Tibial artery (tissue), 4 donors: ENCODE data around the gene TBCEL.

Experiments
- DNase-seq, 2 donors: peaks; one replicate each; pipeline ENCODE4 v3.0.0-alpha.2; 2019
- H3K27ac ChIP-seq, 2 donors: fragments of 200-600 bp; sonication (generic) in 1 of 2; 1 replicate in 1 of 2; 2 replicates in 1 of 2; pipeline ENCODE4 v1.5.1; 2018 to 2019; ENCODE audit warnings: mild to moderate bottlenecking in 1 of 2
- H3K27me3 ChIP-seq, 2 donors: fragments of 200-600 bp; sonication (generic) in 1 of 2; one replicate each; pipeline versions ENCODE4 v1.5.1 to v1.6.0; 2016 to 2019
- H3K36me3 ChIP-seq, 3 donors: fragments of 200-600 bp; sonication (generic) in 2 of 3; one replicate each; pipeline ENCODE4 v1.5.1; 2016 to 2019; ENCODE audit warnings: mild to moderate bottlenecking in 2 of 3
- H3K4me1 ChIP-seq, 4 donors: fragments of 200-600 bp; sonication (generic) in 2 of 4; 1 replicate in 3 of 4; 2 replicates in 1 of 4; pipeline ENCODE4 v1.5.1; 2016 to 2019
- H3K4me3 ChIP-seq, 2 donors: fragments of 200-600 bp; sonication (generic) in 1 of 2; 1 replicate in 1 of 2; 2 replicates in 1 of 2; pipeline ENCODE4 v1.5.1; 2018 to 2019; ENCODE audit warnings: mild to moderate bottlenecking in 2 of 2
- H3K9me3 ChIP-seq, 3 donors: fragments of 200-600 bp; sonication (generic) in 1 of 3; one replicate each; pipeline ENCODE4 v1.5.1; 2016 to 2019
- CTCF ChIP-seq, 2 experiments: fragments of 200-600 bp in 1 of 2; fragments of 450-650 bp in 1 of 2; IDR thresholded peaks; one replicate each; pipeline ENCODE4 v1.5.1; 2017 to 2019; ENCODE audit warnings: antibody characterized with exemption in 2 of 2, mild to moderate bottlenecking in 1 of 2, moderate library complexity in 1 of 2
- intact Hi-C: fragments of 100-400 bp; cut with DNase I; formaldehyde crosslinking; loops from one replicate; pipeline ENCODE4 v1.15.0; 2023; ENCODE audit warnings: low total_unique reads

Gene TBCEL

GRCh38 chr11:121100943-121101342 lies 77.0 kb downstream of the TBCEL start, which contains the start of gene TECTA:
Gene TECTA, plus strand, starts transcription at chr11:121101243. Its CDS starts 1,423 bp downstream, at chr11:121102666.
- DNase-seq: no peak
- no peaks in the 10 kb centered on the region for H3K36me3 ChIP-seq
- no peak for TF ChIP-seq CTCF (IDR thresholded peaks at IDR 0.05)
- H3K4me1 ChIP-seq: peaks cover 0 to 8% (median 0%) of the 10 kb centered on the region in 4 donors
- no peak within 1 kb of the TSS for H3K4me3 ChIP-seq
- H3K9me3 ChIP-seq: no peaks in the 10 kb centered on the region
- intact Hi-C loops: no loop called here
- no peaks in the 10 kb centered on the region for H3K27me3 ChIP-seq
- no peak within 1 kb of the TSS for H3K27ac ChIP-seq

GRCh38 chr11:121104312-121104762 lies 80.4 kb downstream of the TBCEL start:
- peak in 1 of 2 donors; percentile 64 for DNase-seq
- no peak overlapping the region for H3K27ac ChIP-seq

GRCh38 chr11:121105063-121105480 lies 81.2 kb downstream of the TBCEL start:
- no peaks in the 10 kb centered on the region for H3K9me3 ChIP-seq
- H3K36me3 ChIP-seq: no peaks in the 10 kb centered on the region
- no peaks in the 10 kb centered on the region for H3K27me3 ChIP-seq
- H3K4me3 ChIP-seq: no peak overlapping the region
- intact Hi-C loops: no loop called here
- H3K27ac ChIP-seq: no peak overlapping the region
- DNase-seq: peak; percentile 59 to 66
- H3K4me1 ChIP-seq: peaks cover 0 to under 1% (median 0%) of the 10 kb centered on the region in 4 donors
- no peak for TF ChIP-seq CTCF (IDR thresholded peaks at IDR 0.05)

More at GRCh38 chr11:121104312-121104762, 80.4 kb downstream of the TBCEL start:
- no peaks in the 10 kb centered on the region for H3K27me3 ChIP-seq
- intact Hi-C loops: no loop called here
- H3K36me3 ChIP-seq: no peaks in the 10 kb centered on the region
- H3K9me3 ChIP-seq: no peaks in the 10 kb centered on the region
- TF ChIP-seq CTCF (IDR thresholded peaks at IDR 0.05): no peak
- H3K4me1 ChIP-seq: peaks cover 0 to 8% (median 0%) of the 10 kb centered on the region in 4 donors
- no peak overlapping the region for H3K4me3 ChIP-seq

GRCh38 chr11:121105481-121106195 lies 81.7 kb downstream of the TBCEL start:
- no peaks in the 10 kb centered on the region for H3K27me3 ChIP-seq
- no peak for TF ChIP-seq CTCF (IDR thresholded peaks at IDR 0.05)
- intact Hi-C loops: no loop called here
- no peaks in the 10 kb centered on the region for H3K9me3 ChIP-seq
- no peak for DNase-seq
- H3K4me1 ChIP-seq: no peaks in the 10 kb centered on the region
- H3K27ac ChIP-seq: no peak overlapping the region
- no peaks in the 10 kb centered on the region for H3K36me3 ChIP-seq
- H3K4me3 ChIP-seq: no peak overlapping the region

- Histone ChIP-seq H3K4me3 (no peak overlapping the region), H3K27me3 (no peaks in the 10 kb centered on the region), H3K4me1 (no peaks in the 10 kb centered on the region), H3K27ac (no peak overlapping the region), H3K36me3 (no peaks in the 10 kb centered on the region), H3K9me3 (no peaks in the 10 kb centered on the region)
- intact Hi-C loops: no loop called here
- DNase-seq: no peak
- no peak for TF ChIP-seq CTCF (IDR thresholded peaks at IDR 0.05)
Observed at GRCh38 chr11:121106812-121107211, 82.9 kb downstream of the TBCEL start.
